Liver (tissue), 3 donors: ENCODE data around the gene RIMKLB.

Source experiments
- CTCF ChIP-seq: fragments of 150-350 bp; IDR thresholded peaks from 2 replicates; pipeline ENCODE4 v1.5.1; 2017; ENCODE audit warnings: improper control_type of control experiment, low read depth, low read length; ENCODE audit not compliant: missing input control
- FOXA2 ChIP-seq: IDR thresholded peaks from 2 replicates; pipeline ENCODE4 v1.6.1; 2016; ENCODE audit warnings: antibody characterized with exemption
- JUND ChIP-seq, 2 donors: IDR thresholded peaks; 2 replicates each; pipeline ENCODE4 v1.6.1; 2016; ENCODE audit warnings: antibody characterized with exemption in 2 of 2
- SP1 ChIP-seq: IDR thresholded peaks from 2 replicates; pipeline ENCODE4 v1.6.1; 2018; ENCODE audit warnings: antibody characterized with exemption, mild to moderate bottlenecking
- donor health status: healthy.
- donor health status: healthy.

DNA sequence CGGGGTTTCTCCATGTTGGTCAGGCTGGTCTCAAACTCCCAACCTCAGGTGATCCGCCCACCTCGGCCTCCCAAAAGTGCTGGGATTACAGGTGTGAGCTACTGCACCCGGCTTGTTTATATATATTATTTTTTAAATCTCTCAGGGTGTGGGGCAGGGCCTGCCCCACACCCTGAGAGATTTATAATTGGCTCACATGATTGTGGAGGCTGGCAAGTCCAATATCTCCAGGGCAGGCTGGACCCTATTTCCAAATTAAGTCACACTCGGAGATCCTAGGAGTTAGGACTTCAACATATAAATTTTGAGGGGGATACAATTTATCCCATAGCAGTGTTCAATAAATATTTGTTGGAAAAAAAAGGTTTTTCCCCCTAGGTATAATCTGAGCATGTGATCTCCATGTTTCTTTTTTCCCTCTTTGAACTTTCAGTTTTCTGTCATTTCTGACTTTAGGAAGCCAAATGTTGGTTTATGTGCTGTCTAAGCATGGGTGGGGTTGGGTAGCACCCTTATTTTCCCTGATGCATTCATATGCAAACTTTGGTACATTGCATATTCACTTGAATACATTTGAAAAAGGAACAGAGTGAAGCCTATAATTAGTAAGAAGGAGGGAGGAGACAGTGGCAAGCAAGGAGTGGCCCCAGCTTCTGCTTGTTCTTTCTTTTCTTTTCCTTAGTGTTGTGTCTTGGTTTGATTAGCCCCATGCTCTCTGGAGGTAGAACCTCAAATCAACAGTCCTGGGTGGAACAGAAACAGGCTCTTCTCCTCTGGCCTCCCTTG lies 116.0 kb downstream of the RIMKLB start:
- TF ChIP-seq CTCF (no peak), JUND (IDR thresholded peaks at IDR 0.05) (no peak), FOXA2 (no peak), SP1 (no peak)
